ENCODE results near the gene ZNF792.
"Not testable (repeated sequence)": the region's sequence is repeated elsewhere in the genome, so short reads cannot be mapped to it uniquely, and the experiment has no call there.

Gene ZNF792

DNA sequence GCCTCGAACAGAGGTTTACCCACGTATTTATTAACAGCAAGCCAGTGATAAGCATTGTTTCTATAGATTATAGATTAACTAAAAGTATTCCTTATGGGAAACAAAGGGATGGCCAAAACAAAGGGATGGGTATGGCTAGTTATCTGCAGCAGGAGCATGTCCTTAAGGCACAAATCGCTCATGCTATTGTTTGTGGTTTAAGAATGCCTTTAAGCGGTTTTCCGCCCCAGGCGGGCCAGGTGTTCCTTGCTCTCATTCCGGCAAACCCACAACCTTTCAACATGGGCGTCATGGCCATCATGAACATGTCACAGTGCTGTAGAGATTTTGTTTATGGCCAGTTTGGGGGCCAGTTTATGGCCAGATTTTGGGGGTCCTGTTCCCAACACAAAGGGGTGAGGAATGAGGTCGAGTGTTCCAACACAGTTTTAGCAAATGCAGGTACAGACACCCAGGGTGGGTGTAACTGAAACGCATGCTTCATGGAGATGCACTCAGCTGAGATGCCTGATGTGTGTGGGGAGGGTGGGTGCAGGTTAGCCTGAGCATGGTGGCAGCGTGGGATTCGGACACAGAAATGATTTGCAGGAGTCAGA, 6.3 kb upstream of the ZNF792 start:
- not testable (repeated sequence) for DNase-seq (ENCODE audit: low read depth in 3 of 3)

DNA sequence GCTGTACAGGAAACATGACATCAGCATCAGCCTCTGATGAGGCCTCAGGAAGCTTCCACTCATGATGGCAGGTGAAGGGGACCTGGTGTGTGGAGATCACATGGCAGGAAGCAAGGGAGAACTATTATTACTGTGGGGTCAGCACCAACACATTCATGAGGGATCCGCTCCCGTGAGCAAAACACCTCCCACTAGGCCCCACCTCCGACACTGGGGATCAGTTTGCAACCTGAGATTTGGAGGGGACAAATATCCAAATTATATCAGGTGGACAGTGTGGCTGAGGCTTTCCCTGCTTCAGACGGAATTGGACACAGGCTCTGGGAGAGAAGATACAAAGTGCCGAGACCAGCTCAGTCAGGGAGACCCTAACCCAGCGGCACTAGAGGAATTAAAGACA, 5.7 kb upstream of the ZNF792 start:
- DNase-seq (ENCODE audit: low read depth in 3 of 3): no peak

GRCh38 chr19:34967551-34967950, 3.5 kb upstream of the ZNF792 start:
- no peak for DNase-seq (ENCODE audit: low read depth in 3 of 3)

GRCh38 chr19:34965505-34965904, 1.5 kb upstream of the ZNF792 start:
- not testable (repeated sequence) for DNase-seq (ENCODE audit: low read depth in 3 of 3)

DNA sequence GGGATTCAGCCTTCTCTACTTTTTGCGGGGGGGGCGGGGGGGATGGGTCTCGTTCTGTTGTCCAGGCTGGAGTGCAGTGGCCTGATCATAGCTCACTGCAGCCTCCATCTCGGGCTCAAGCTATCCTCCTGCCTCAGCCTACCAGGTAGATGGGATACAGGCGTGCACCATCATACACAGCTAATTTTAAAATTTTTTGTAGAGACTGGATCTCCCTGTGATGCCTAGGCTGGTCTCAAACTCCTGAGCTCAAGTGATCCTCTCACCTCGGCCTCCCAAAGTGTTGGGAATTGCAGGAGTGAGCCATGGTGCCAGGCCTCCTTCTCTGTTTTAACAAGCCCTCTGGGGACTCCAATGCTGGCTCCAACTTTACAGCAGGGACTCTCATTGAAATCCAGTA, 569 bp upstream of the ZNF792 start:
- DNase-seq (ENCODE audit: low read depth in 3 of 3): no peak

DNA sequence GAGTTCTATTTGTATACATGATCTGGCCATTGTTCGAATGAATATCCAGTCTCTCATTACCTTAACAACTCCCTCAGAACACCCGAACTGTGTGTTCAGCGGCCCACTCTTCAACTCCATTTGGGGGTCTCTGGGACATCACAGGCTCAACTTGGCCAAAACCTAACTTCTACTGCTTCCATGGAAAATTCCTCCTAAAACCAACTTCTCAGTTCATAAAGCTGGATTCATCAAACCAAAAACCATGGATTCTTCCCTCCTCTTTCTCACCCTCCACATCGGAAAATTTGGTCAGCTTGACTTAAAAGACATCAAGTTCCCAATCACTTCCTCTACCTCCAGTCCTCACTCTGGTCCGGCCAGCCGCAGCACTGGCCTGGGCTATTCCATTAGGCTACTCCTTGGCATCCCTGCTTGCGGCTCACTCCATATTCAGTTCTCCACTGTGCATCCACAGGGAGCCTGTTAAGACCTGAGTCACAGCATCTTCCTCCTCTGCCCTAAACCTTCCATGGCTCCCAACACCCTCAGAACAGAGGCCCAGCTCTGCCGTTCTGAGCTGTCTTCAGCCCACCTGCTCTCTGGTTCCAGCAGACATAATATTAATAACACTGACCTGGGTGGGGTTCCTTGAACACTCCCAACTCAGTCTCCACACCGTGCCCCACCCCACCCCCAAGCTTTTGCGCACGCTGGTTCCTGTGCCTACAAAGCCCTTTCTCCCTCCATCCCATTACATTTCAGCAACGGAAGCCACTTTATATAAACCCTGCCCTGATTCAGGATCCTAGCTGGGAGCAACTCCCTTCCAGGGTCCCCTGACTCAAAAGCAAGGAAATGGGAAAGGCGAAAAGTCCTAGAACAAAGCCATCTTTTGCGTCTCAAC, 1.1 kb downstream of the ZNF792 start:
- DNase-seq (ENCODE audit: low read depth in 3 of 3): no peak

- DNase-seq (ENCODE audit: low read depth in 3 of 3): no peak
These were observed 2.0 kb downstream of the ZNF792 start for GRCh38 chr19:34961775-34962686.

GRCh38 chr19:34960940-34961679, 2.9 kb downstream of the ZNF792 start:
- no peak for DNase-seq (ENCODE audit: low read depth in 3 of 3)

DNA sequence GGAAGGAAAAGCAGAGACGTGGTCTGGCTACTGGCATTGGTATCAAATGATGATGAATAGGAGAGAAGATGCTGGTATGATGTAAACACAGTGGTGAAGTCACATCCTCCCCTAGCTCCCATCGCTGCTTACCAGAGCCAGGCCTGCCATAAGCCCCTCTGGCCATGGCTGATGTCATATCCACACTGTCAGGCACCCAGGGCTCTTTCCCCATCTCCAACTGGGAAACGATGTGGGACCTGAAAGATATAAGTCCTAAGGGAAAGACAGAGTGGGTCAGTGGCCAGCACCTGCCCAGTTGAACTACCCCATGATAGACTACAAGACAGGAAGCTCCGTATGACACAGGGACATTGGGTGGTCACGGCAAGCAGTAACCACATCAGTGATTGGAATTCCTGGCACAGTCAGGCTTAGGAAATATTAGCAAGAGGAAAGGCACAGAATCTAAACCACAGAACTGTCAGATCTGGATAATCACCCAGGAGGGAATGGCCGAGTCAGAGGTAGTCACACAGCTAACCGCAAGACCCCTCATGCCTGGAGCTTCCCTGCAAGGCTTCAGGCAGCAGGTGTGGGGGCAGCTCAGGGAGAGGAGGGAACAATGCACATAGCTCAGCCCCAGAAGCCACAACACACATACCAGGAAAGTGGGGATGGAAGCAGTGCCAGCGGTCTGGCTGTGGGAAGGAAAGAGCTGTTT, 3.8 kb downstream of the ZNF792 start:
- no peak for DNase-seq (ENCODE audit: low read depth in 3 of 3)

GRCh38 chr19:34959021-34959420, 5.0 kb downstream of the ZNF792 start:
- DNase-seq (ENCODE audit: low read depth in 3 of 3): no peak

- no peak for DNase-seq (ENCODE audit: low read depth in 3 of 3)
These were observed 5.9 kb downstream of the ZNF792 start for GRCh38 chr19:34957830-34958751.

DNA sequence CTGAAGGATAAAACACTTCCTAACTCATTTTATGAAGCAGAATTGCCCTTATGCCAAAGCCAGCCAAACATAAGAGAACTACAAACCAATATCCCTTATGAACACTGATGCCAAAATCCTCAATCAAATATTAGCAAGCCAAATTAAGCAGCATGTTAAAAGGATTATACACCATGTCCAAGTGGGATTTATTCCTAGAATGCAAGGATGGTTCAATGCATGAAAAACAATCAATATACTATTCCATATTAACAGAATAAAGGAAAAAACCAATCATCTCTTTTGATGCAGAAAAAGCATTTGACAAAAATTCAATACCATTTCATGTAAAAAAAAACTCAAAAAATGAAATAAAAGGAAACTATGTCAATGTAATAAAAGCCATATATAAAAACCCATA, 10.9 kb downstream of the ZNF792 start:
- no peak for DNase-seq (ENCODE audit: low read depth in 3 of 3)

GRCh38 chr19:34943861-34944573, 20.0 kb downstream of the ZNF792 start:
- DNase-seq (ENCODE audit: low read depth in 3 of 3): no peak

- no peak for DNase-seq (ENCODE audit: low read depth in 3 of 3)
These were observed 25.1 kb downstream of the ZNF792 start for GRCh38 chr19:34938886-34939285.

GRCh38 chr19:34936184-34936583, 27.8 kb downstream of the ZNF792 start:
- no peak for DNase-seq (ENCODE audit: low read depth in 3 of 3)

- DNase-seq (ENCODE audit: low read depth in 3 of 3): no peak
These were observed 31.5 kb downstream of the ZNF792 start for GRCh38 chr19:34932494-34932893.

- peak; percentile 53 to 69 (median 67) for DNase-seq (ENCODE audit: low read depth in 3 of 3)
These were observed 37.2 kb downstream of the ZNF792 start, which contains the start of gene ZNF30 for GRCh38 chr19:34926685-34927375. Gene ZNF30 (plus strand): TSS chr19:34926903. CDS start chr19:34929948, 3,045 bp downstream.

DNA sequence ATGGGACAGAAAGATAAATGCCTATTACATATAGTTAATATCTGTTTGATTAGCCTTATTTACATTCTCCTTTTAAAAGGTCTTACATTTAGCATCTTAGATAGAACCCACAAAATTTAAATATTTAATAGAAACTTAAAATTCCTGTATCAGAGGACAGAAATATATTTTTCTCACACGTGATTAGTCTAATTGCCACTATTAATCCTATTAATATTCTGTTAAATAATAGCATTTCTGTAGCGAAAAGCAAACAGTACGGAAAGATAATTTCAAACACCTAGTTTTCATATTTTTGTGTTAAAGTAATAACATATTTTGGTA, 37.7 kb downstream of the ZNF792 start:
- no peak for DNase-seq (ENCODE audit: low read depth in 3 of 3)

Data from stimulated activated CD4-positive, alpha-beta T cell treated with anti-CD3 and anti-CD28 coated beads, TNF-alpha, amount 100 ng/mL, for 4 hours (primary cell).